Activated CD4-positive, CD25-positive, alpha-beta regulatory T cell (primary cell): ENCODE measurements around the gene TADA3.

Experiments used
- DNase-seq, 4 experiments: peaks; one replicate each; lab custom pipeline; 2025; lab: John Stamatoyannopoulos, UW

Gene TADA3

DNA sequence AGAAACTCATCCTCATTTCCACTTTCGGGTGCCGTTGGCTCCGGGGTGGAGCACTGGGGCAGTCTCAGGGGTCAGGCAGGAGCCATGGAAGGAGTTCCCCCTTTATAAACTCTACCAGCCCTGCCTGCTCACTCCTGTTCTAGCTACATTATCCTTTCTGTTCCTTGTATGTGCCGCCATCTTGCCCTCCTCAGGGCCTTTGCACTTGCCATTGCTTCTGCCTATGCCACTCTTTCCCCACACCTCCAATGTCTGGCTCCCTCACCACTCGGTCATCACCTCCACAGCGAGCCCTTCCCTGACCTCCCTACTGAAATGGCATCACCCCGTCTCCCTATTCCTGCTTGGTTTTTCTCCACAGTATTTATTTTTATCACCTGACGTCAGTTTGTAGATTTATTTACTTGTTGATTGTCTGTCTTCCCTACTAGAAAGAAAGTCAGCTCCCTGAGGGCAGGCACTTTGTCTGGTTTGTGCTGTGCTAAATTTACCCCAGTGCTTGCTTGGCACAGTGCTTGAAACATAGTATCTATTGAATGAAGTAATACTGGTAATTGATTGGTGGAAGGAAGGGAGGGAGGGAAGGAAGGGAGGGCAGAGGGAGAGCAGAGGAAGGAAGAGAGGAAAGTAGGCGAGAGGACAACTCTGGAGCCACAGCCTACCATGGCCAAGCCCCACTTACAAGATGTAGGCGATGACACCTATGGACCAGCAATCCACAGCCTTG is 31.3 kb downstream of the TADA3 start:
- no peak for DNase-seq

DNA sequence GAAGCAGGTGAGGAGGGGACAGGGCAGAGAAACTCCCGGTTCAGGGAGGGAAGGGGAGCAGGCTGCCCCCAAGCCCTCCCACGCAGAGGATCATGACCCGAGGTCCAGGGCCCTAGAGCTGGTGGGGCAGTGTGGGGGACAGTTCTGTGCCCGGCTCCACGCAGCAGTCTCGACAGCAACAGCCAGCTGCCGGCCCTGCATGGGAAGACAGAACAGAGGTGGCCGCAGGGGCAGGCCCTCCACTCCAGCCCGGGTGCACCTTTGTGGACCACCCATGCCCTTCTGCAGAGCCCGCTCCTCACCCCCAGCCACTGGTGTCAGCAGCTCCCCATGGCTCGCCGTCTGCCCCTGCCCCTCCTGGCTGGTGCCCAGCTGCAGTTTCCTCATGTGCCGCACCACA is 34.8 kb downstream of the TADA3 start:
- DNase-seq = no peak

DNA sequence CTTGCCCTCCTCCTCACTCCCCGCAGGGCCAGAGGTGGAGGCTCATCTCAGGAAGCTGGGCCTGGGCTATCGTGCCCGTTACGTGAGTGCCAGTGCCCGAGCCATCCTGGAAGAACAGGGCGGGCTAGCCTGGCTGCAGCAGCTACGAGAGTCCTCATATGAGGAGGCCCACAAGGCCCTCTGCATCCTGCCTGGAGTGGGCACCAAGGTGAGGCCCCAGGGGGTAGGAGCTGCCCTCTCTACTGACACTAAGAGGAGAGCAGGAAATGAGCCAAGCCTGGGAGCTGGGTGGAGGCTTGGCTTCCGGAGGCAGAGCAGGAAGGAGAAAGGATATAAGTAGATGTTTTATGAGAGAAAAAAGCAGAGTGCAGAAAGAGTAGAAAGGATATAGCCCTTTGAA is 37.6 kb downstream of the TADA3 start:
- DNase-seq = no peak

DNA sequence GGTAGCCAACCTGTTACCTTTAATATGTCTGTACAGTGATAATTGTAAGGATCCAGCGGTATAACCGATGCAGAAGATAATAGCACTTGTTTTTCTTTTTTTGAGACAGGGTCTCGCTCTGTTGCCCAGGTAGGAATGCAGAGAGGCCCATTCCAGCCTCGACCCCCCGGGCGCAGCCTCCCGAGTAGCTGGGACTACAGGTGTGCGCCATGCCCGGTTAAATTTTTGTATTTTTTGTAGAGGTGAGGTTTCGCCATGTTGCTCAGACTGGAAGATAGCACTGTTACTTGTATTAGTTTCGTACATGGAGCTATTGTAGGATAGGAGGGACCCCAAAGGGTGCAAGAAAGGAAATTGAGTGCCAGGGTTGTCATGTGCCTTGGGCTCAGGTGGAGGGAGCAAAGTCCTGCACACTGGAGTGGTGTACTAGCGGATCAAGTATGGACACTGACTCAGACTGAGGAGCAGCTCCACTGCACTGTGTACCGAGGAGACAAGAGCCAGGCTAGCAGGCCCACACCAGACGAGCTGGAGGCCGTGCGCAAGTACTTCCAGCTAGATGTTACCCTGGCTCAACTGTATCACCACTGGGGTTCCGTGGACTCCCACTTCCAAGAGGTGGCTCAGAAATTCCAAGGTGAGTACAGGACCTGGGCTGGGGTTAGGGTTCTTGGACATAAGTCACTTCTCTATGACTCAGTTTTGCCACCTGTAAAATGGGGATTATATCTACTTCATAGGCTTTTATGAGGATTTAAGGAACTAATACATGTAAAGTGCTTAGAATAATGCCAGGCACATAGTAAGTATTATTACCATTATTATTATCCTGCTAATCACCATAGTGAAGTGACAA is 41.5 kb downstream of the TADA3 start:
- no peak for DNase-seq

DNA sequence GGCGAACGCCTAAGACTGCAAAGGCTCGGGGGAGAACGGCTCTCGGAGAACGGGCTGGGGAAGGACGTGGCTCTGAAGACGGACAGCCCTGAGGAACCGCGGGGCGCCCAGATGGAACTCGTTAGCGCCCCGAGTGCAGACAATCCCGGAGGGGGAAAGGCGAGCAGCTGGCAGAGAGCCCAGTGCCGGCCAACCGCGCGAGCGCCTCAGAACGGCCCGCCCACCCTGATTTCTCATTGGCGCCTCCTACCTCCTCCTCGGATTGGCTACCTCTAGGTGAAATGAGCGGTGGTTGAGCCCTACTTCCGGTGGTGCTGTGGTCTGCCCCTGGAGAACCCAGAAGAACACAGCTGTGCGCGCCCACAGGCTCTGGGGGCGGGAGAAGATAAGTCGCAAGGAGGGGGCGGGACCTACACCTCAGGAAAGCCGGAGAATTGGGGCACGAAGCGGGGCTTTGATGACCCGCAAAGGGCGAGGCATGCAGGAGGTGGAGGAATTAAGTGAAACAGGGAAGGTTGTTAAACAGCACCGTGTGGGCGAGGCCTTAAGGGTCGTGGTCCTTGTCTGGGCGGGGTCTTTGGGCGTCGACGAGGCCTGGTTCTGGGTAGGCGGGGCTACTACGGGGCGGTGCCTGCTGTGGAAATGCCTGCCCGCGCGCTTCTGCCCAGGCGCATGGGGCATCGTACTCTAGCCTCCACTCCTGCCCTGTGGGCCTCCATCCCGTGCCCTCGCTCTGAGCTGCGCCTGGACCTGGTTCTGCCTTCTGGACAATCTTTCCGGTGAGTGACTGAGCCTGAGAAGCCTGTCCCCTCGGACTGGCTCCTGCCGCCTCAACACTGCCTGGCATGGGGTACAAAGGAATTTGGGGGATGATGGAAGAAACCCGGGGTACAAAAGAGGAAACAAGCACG is 42.4 kb downstream of the TADA3 start, which contains the start of gene OGG1:
TSS of gene OGG1 (plus strand) at position 308 of the 911 bp plus-strand sequence. CDS start at position 643, 335 bp downstream.
- peak; percentile 83 to 89 (median 87) for DNase-seq

DNA sequence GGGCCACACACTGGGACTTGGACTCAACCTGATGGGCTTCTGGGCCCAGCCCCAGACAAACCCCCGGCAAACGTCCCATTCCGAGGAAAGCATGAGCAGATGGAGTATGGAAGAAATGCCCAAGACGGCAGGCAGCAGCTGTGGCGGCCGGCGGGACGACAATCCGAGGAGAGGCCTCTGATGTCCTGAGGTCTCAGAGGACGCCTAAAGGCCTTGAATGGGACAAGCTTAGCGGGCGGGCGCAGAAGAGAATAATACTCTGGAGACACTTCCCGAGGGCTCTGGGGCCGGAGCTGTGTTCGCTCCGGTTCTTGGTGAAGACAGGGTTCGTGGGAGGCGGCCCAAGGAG is 43.0 kb downstream of the TADA3 start:
- DNase-seq = peak in 1 of 4 experiments; percentile 45

DNA sequence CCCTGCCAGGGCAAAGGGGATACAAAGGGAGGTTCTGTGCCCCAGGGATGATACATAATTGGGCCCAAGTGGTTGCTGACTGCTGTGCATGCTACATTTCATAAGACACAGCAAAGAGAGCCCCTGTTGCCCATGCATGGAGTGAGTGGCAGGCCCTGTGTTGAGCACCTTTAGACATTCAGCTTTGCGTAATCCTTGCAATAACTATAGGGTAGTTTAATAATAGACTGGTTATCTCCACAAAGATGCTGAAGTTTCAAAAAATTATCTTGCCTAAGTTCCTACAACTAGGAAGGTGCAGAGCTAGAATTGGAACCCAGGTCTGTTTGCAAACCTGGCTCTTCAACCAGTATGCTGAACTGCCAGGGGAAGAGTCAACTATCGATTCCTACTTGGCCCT is 44.2 kb downstream of the TADA3 start:
- DNase-seq = no peak

DNA sequence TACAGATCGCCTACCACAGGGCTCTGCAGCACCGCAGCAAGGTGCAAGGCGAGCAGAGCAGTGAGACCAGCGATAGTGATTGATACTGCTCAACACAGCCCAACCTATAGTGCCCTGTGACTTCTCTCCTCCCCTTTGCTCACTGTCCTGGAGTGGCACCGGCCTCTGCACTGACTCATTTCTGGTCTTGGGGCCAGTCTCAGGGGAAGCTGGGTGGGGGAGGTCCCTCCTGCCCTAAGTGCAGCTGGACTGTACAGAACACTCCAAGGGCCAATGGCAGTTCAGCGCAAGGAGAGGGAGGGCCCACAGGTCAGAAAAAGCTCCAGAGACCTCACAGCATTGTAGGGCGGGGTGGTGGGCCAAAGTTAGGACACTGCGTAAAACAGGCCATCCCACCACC is 45.0 kb downstream of the TADA3 start:
- no peak for DNase-seq

DNA sequence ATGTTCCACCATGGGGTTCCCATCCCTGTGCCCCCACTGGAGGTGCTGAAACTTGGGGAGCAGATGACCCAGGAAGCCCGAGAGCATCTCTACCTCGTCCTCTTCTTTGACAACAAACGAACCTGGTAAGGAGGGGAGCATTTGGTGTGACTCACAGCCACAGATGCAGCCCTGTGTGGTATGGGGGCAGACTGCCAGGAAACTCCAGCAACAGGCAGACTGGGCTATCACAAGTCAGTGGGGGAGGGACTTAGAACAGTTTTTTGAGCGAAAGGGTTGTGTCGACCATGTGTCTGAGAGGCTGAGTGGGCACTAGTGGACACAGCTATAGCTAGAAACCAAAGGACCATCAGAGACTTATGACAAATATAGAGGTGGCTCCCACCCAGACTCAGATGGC is 45.9 kb downstream of the TADA3 start:
- DNase-seq = no peak

DNA sequence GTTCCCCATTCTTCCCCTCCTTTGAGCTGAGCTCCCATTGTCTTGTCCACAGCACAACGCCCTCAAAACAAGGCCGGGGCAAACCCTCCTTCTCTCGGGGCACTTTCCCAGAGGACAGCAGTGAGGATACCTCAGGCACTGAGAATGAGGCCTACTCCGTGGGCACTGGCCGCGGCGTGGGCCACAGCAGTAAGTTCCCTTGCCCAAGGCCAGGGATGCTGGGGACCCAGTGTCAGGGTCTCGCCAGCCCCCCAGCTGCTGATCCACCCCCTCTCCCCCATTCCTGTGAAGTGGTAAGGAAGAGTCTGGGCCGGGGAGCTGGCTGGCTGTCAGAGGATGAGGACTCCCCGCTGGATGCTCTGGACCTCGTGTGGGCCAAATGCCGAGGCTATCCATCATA is 46.8 kb downstream of the TADA3 start:
- DNase-seq = no peak

DNA sequence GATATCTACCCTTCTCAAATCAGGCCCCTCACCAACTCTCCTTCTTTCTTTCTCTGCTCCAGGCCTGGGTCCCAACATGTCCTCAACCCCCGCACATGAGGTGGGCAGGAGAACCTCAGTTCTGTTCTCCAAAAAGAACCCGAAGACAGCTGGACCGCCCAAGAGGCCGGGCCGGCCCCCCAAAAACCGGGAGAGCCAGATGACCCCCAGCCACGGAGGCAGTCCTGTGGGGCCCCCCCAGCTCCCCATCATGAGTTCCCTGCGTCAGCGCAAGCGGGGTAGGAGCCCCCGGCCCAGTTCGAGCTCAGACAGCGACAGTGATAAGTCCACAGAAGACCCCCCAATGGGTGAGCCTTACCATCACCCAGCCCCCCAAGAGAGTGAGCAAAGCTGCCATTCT is 48.1 kb downstream of the TADA3 start:
- DNase-seq = no peak

DNA sequence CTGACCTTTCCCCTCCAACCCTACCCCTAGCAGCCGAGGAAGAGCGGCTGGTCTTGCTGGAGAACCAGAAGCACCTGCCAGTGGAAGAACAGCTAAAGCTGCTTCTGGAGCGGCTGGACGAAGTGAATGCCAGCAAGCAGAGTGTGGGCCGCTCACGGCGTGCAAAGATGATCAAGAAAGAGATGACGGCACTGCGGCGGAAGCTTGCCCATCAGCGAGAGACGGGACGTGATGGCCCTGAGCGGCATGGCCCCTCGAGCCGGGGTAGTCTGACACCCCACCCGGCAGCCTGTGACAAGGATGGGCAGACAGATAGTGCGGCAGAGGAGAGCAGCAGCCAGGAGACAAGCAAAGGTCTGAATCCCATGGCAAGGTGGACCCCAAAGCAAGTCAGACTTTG is 48.7 kb downstream of the TADA3 start:
- no peak for DNase-seq

DNA sequence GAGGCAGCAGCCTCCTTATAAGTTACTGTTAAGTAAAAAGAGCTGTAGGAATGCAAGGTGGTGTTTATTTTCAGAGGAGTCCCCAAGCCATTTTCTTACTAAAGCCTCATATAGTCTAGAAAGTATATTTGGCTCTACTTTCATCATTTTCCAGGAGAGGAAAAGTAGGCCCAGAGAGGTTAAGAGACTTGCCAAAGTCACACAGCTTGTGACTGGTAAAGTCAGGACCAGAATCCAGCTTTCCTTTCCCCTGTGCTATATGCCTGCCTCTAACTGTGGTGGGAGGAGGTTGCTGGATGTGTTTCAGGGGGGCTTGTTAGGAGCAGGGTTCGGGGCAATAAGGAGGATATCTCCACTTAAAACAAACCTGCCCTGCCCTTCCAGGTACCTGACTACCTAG is 49.7 kb downstream of the TADA3 start:
- DNase-seq = no peak

DNA sequence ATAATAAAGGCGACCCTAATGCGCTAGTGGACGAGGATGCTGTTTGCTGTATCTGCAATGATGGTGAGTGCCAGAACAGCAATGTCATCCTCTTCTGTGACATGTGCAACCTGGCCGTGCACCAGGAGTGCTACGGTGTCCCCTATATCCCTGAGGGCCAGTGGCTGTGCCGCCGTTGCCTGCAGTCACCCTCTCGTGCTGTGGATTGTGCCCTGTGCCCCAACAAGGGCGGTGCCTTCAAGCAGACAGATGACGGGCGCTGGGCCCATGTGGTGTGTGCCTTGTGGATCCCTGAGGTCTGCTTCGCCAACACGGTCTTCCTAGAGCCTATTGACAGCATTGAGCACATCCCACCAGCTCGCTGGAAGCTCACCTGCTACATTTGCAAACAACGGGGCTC is 53.1 kb downstream of the TADA3 start:
- DNase-seq = no peak

DNA sequence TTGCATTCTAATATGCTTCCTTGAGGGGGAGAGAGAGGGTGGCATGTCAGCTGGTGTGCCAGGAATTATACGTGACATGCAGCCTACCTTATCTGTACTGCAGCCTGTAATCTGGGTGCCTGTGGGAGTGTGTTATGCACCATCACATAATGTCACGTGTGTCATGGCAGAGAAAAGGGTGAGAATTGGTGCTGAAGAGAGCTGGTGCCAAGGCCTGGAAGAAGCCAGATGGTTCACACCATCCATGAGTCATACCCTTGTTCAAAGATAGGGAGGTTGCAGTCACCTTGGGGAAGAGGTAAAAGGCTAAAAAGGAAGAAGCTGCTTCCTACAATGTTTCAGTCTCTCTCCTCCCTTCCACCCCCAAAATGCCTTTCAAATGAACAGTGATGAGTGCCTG is 55.4 kb downstream of the TADA3 start:
- DNase-seq = no peak

DNA sequence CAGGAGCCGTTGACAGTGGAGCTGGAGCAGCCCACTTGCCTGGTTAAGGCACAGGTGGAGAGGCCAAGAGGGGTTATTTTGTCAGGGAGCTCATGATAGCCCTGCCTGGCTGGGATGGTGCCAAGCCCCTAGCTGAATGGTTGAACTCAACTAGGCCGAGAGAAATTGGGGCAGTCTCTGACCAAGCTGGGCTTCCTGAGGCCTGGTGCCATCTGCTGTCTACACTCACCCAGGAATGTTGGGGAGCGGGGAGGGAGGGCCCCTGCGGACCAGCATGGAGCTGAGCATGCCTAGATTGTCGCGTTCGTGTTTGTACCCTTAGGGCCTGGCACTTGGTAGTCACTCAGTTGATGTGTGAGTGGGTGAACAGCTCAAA is 59.5 kb downstream of the TADA3 start:
- no peak for DNase-seq

DNA sequence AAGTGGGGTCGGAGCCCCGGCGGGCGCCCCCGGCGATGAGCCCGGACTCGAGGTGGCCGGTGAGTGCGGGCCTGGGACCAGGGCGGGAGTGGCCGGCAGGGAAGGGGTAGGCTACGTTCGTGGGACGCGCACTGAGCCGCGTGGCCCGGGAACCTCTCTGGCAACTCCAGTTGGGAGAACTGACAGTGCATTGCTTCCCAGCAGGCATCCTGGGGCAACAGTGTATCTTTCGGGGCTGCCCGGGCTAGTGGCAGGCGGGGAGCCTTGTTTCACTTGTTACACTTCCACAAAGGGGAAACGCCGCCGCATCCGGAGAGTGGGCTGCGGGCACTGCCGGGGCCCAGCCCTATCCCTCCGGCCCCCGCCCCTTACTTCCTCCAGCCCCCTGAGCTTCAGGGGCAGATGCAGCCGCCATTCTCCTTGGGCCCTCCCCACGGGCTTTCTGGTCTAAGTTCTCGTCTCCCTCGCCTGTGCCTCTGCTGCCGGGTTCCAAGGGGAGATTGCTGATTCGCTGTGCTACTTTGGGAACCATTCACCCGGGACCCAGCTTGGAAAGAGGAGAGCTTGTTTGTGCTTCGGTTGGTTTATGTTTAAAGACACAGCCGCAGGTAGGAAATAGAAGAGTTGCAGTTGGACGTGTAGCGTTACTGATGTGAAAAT is 60.1 kb downstream of the TADA3 start:
- peak in 1 of 4 experiments; percentile 16 for DNase-seq

DNA sequence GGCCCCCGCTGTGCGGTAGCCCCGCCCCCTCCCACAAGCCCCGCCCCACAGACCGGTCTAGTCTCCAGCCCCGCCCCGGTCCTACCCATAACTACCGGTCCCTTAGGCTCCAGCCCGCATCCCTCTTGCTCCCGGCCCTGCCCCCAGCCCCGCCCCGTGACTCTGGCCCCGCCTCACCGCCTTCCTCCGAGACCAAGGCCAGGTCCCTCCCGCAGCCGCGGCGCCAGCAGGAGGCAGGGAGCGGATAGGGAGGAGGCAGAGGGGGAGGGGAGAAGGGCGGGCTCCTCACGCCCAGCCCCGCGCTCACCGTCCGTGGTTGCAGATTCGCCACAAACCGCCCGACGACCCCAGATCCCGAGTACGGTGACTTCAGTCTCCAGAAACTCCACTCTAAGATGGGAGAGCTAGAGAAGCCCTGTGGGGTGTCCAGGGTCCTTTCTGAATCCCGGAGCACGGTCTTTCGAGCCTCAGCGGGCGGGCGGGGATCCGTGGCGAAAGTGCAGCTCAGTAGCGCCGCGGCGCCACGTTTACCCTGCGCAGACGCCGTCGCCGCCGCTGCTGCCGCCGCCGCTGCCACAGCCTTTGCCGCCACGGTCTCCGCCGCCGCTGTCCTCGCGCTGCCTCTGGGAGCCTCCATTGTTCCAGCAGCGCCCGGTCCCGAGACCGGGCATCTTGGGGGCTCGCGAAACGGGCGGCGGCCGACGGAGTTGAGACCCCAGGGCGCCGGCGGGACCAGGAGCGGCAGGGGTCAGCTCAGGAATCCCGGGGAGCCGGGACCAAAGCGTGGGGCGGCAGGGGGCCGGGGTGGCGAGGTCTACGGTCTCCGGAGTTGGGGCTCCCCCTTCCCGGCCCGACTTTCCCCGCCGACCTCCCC is 60.8 kb downstream of the TADA3 start, which contains the start of gene BRPF1:
TSS of gene BRPF1 (plus strand) at position 530 of the 874 bp plus-strand sequence. CDS start 2,406 bp downstream, outside the sequence.
- peak; percentile 99 to 100 (median 99) for DNase-seq

DNA sequence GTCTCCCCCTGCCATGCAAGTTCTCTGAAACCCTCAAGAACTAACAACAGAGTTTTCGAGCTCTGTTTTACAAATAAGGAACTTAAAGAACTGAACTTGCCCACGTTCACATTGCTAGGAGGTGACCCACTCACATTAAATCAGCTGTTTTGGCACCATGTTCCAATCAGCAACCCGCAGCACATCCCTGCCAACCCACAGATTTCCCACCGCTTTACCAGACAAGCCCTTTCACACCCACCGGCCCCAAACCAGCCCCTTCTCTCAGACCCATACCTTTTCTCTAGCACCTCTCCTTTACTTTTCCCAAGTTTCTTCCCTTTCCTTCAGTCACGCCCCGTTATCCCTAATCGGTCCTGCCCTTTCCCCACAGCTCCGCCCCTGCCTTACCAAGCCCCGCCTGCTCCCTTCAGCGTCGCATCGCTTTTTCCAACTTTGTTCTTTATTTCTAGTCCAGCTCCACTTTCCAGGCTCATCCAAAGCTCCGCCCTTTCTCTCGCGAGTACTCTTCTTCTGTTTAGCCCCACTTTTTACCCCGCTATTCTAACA is 61.5 kb downstream of the TADA3 start:
- DNase-seq = no peak
